ENCODE data around the gene LRIG1.

Gene LRIG1

DNA sequence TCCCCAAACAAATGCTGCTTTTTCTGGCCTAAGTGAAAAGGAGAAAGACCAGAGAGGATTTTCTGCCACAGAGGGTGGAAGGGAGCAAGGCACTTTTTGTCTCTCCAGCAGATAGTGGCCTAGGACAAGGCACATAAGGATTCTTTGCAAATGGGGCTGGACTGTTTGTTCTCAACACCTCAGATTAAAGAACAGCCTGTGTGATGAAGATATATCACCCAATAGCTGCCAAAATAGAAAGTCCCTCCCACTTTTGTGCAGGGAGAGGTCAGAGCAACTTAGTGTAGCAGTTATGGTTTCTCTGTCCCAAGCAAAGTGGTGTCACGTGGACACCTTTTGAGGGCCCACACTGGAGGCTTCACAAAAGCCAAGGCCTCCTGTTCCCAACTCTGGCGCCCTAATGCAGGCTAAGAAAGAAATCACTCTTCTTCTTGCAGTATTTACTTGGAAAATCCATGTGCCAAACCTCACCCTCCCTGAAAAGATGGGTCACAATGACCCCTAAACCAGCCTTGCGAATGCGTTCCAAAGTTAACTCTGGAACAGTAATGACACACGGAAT lies 84.9 kb downstream of the LRIG1 start:
- no peak for DNase-seq

DNA sequence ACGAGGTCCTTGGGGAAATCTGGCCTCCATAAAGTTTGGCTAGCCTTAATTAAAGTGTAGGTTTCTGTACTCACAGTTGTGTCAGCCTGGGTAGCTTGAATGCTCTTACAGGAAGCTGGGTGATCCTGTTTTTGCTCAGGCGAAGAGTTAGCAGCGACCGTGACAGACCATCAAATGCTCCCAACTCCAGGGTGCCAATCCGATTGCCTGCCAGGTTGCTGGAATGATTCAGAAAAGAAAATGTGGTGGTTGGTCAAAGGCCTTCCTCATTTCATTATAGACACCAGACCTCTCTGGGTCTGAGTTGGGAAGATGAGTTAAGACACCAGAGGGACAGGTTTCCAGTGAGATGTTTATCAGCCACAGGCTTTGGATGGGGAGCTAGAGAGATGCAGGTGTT lies 86.0 kb downstream of the LRIG1 start:
- DNase-seq, result no peak

DNA sequence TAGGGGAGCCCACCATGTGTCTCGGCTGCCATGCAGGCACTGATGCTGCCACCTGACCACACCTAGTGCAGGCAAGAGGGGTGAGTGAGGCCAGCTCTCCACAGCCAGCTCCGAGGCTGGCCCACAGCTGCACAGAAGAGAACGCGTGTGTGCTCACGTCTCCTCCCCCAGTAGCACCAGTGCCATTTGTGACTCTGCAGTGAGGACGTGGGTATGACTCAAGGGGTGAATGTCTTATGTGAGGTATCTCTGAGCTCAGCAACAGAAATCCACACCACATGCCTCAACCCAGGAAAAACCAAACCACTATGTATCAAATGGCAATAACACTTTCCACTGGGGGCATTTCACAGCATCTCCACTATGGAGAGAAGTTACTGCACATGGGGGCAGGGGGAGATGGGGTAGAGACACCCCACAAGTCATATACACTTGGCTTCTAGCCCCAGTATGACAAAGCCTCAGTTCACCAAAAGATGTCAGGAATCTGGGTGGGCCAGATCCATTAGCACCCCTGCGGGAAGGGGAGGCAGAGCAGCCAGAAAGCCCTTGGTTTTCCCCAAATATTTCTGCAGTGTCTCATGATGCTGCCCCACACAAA lies 87.6 kb downstream of the LRIG1 start:
- DNase-seq, result no peak

GRCh38 chr3:66411961-66412887 lies 88.6 kb downstream of the LRIG1 start:
- no peak for DNase-seq

- no peak for DNase-seq
These were observed 89.3 kb downstream of the LRIG1 start for GRCh38 chr3:66411474-66411873.

GRCh38 chr3:66410976-66411375 lies 89.8 kb downstream of the LRIG1 start:
- no peak for DNase-seq

DNA sequence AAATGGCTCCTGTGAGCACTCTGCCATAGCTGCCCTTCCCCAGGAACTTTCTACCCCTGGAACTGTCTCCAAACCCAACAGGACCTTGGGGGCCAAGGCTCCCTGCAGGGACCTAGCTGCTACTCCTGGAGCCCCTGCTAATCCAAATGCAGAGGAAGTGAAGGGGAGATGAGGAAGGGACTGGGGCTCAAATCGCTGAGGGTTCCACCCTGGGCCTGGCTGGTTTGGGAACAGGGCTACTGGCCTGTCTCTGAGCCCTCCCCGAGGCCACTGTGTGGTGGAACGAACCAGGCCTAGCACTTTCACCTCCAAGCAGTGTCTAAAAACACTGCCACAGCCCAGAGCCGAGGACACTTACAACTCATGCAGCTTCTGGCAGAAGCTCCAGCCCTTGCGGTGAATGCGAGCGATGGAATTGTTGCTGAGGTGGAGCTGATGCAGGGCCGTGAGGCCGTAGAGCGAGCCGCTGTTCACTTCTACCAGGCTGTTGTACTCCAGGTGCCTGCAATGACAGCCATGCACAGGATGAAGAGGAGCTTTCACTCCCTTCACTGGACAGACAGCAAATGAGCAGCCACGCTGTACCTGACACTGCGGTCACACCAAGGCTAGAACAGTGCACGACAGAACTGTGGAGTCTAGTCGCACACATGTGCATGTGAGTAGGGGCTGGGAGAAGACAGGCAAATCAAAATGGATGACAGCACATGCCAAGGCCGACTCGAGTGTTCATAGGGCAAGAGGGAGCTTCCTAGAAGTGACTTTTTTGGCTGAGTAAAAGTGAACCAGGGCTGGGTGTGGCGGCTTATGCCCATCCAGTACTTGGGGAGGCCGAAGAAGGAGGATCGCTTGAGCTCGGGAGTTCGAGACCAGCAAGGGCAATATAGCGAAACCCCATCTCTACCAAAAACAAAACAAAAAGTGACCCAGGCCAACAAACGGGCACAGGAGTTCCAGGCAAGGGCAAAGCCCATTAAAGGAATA lies 90.8 kb downstream of the LRIG1 start:
- DNase-seq, result no peak

DNA sequence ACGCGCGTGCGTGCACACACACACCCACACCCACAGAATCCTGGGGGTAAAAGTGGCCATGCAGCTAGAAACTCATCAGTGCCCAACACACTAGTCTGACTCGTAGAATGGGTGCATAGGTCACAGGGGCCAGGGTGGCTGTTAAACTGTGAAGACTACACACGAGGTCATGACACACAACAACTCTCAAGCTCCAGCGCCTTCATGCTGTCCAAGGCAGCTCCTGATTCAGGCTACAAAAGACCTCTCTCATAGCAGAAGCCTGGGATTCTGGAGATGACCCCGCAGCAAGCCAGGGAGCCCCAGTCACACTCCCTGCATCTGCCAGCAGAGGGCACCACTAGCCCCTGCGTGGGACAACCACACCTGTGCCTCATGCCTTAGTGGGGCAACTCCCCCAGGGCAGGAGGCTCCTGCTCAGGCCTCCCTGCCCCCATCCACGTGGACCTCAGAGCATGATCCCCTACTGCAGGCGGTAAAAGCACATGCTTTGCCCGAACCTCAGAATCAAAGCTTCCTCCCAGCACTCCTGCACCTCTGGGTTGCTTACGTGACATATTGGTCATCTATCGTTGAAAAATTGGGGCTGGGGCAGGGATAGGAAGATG lies 93.1 kb downstream of the LRIG1 start:
- DNase-seq, result no peak

DNA sequence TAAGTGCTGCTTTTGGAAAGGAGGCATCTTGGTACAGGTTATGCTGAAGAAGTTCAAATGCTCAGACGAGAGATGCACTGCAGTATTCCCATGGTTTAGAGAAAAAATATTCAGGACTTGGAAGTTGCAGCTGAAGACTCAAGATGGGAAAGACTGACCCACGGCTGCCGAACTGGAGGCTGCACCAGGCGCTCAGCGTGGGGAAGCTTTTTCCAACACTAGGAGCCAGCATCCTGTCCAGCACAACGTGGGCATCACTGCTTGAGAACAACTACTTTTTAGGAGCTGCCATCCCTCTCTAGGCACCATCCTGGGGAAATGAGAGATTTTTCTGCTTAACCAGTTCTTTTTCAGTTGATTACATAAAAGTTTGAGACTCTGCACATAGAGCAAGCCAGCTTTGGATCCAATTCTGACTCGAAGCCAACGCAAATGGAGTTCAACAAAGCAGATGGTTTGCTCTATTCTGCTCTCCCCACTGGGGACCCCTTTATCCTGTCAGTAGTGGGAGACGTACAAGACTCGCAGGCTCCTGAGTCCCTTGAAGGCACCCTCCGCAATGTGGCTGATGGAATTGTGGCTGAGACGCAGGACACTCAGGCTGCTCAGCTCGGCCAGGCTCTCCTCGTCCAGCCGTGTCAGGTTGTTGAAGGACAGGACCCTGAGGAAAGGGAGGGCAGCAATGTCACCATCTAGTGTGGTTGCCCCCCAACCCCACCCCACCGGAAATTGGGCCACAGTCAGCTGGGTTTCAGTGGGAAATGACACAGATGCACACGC lies 93.8 kb downstream of the LRIG1 start:
- no peak for DNase-seq

DNA sequence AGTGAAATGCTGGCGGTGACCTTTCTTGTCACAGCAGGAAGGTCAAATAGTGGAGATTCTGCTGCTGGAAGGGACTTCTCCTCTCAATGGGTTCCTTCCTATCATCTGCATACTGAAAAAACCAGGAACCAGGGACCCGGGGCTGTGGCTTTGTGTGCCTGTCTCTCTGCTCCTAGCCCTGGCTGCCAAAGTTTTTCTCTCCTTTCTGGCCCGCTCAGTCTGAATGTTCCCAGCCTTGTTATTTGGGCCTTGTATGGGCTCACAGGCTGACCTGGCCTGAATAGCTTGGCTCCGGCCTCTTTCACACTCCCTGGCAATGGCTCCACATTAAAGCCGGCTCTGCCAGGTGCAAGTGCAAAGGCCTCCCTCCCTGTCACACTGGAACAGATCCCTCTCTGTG lies 94.7 kb downstream of the LRIG1 start:
- no peak for DNase-seq

GRCh38 chr3:66405701-66406091 lies 95.1 kb downstream of the LRIG1 start:
- DNase-seq, result no peak

GRCh38 chr3:66404903-66405700 lies 95.7 kb downstream of the LRIG1 start:
- no peak for DNase-seq

- no peak for DNase-seq
These were observed 96.6 kb downstream of the LRIG1 start for GRCh38 chr3:66404197-66404596.

DNA sequence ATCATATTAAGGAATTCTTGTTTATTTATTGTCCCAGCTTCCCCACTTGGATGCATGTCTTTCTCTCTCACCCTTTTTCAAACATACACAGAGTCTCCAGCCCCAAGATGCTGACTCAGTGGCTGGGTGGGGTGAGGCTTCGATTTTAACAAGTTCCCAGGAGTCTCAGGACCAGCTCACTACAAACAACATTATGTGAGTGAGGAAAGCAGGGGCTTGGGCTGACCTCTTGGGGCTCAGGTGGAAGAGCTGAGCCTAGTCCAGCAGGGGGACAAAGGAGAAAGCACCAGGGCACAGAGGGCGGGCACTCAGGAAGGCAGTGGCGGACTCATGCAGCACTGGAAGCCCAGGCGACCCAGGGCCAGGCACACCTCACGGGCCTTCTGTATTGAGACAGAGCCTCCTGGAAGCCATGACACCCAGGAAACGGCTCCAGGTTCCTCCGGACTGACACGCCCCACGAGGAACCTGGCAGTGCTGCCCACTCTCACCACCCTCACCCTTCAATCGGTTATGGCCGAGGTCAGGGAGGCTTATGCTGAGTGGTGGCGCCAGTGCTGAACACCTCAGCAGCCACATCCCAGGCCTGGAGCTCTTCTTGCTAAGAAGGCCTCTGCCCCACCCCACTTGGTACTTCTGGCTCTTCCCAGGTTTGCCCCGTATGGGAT lies 97.4 kb downstream of the LRIG1 start:
- DNase-seq, result no peak

GRCh38 chr3:66402596-66403290 lies 98.1 kb downstream of the LRIG1 start:
- DNase-seq, result no peak

- no peak for DNase-seq
These were observed 98.9 kb downstream of the LRIG1 start for GRCh38 chr3:66401675-66402491.

DNA sequence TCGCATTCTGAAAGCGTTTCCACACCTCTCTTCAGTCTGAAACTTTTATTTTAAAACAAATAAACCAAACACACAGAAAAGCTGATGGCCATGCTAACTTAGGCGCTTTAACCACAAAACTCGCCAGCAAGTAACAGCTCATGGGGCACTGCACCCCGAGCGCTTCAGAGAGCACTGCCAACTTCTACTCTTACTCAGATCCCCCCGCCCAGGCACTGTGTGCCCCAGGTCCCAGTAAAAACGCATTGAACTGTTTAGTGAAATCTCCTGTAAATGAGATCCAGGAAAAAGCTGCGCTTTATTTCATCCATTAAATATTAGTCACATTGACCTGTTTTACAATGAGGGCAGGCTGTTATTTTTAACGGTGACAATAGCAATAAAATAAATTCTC lies 99.7 kb downstream of the LRIG1 start:
- no peak for DNase-seq

DNA sequence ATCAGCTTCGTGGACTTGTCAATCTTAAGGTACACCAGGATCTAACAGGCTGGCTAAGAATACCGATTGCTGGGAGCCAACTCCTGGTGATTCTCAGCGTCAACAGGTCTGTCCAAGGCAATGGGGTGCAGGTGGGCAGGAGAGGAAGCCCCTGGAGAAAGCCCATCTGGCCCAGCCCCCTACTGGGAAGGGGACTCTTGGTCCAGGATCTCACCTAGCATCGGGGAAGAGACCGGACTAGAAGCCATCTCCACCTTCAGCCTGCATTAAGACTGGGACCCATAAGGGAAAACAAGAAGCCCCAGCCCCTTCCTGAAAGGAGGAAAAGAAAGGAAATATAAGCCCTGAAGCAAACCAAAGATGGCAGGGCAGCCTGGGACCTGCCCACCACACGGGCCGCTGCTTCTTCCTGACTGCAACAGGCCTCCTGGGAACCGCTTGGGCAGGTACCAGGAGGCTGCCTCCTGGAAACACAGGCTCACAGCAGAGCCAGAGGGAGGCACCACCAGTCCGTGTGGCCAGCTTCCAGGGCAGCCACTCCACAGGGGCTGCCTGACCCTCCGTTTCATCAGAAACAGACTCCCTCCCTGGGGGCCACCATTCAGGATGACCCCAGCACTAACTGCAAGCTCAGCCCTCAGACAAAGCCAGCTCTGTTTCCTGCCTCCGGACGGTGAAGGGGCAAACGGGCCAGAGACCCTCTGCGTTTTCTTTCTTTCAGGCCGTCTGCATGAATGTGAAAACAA lies 100.2 kb downstream of the LRIG1 start:
- DNase-seq, result no peak

All from NCI-H2081 treated with DMSO at 0.1 percent for 48 hours (cell line).